Activated CD8-positive, alpha-beta memory T cell treated with anti-CD3 and anti-CD28 coated beads for 24 hours (primary cell): ENCODE results near the gene VWA8.
"Not testable (repeated sequence)": the region's sequence is repeated elsewhere in the genome, so short reads cannot be mapped to it uniquely, and the experiment has no call there.

ENCODE experiments used
- DNase-seq: peaks from one replicate; pipeline ENCODE4 v3.0.0-alpha.2; 2020

The VWA8 gene

GRCh38 chr13:41577436-41577835 is 383.5 kb downstream of the VWA8 start:
- DNase-seq = no peak

- DNase-seq = not testable (repeated sequence)
These were observed 387.3 kb downstream of the VWA8 start for GRCh38 chr13:41573640-41574039.

GRCh38 chr13:41571817-41572340 is 389.0 kb downstream of the VWA8 start:
- not testable (repeated sequence) for DNase-seq

- no peak for DNase-seq
These were observed 391.9 kb downstream of the VWA8 start for GRCh38 chr13:41568972-41569351.

GRCh38 chr13:41568143-41568971 is 392.6 kb downstream of the VWA8 start:
- DNase-seq = no peak

GRCh38 chr13:41567363-41567762 is 393.5 kb downstream of the VWA8 start:
- no peak for DNase-seq

- DNase-seq = no peak
These were observed 395.1 kb downstream of the VWA8 start for GRCh38 chr13:41565846-41566245.

- DNase-seq = no peak
These were observed 395.7 kb downstream of the VWA8 start for GRCh38 chr13:41565216-41565615.

- DNase-seq = no peak
These were observed 396.9 kb downstream of the VWA8 start for GRCh38 chr13:41563984-41564365.

- DNase-seq = no peak
These were observed 397.4 kb downstream of the VWA8 start for GRCh38 chr13:41563341-41563983.

- no peak for DNase-seq
These were observed 398.2 kb downstream of the VWA8 start for GRCh38 chr13:41562541-41563178.

GRCh38 chr13:41562083-41562482 is 398.8 kb downstream of the VWA8 start:
- DNase-seq = no peak

- no peak for DNase-seq
These were observed 399.7 kb downstream of the VWA8 start for GRCh38 chr13:41561170-41561569.

GRCh38 chr13:41558781-41559560 is 401.9 kb downstream of the VWA8 start:
- DNase-seq = no peak

GRCh38 chr13:41557719-41558118 is 403.2 kb downstream of the VWA8 start:
- DNase-seq = no peak

GRCh38 chr13:41554626-41555386 is 406.1 kb downstream of the VWA8 start:
- DNase-seq = no peak

- DNase-seq = no peak
These were observed 406.7 kb downstream of the VWA8 start for GRCh38 chr13:41554180-41554579.

- DNase-seq = no peak
These were observed 408.9 kb downstream of the VWA8 start for GRCh38 chr13:41552031-41552430.

GRCh38 chr13:41550276-41550675 is 410.6 kb downstream of the VWA8 start:
- DNase-seq = no peak

GRCh38 chr13:41549491-41549890 is 411.4 kb downstream of the VWA8 start:
- DNase-seq = no peak

- DNase-seq = no peak
These were observed 412.0 kb downstream of the VWA8 start for GRCh38 chr13:41548910-41549309.

GRCh38 chr13:41548031-41548430 is 412.9 kb downstream of the VWA8 start:
- no peak for DNase-seq
